Activated CD4-positive, alpha-beta T cell treated with anti-CD3 and anti-CD28 coated beads for 36 hours (primary cell): ENCODE data around the gene CD79A. TPM values are rescaled to one million over a fixed set of nuclear protein-coding genes. Genes with fewer than 3 reads are reported as not detected.

Experiments
- ATAC-seq: fragments of 200-7000 bp; cut with Tn5 transposase; one replicate; pipeline ENCODE4 v1.10.0; 2021; ENCODE audit warnings: mild to moderate bottlenecking, moderate library complexity
- CTCF ChIA-PET: fragments of 350-600 bp; sonication (Branson Sonifier 250); formaldehyde crosslinking; loops from one replicate; lab custom pipeline; 2021; ENCODE audit warnings: antibody characterized with exemption; lab: Charles Lee
- POLR2A ChIA-PET: fragments of 350-600 bp; sonication (Branson Sonifier 250); formaldehyde crosslinking; loops from one replicate; lab custom pipeline; 2021; ENCODE audit warnings: antibody characterized with exemption, inconsistent platforms; lab: Charles Lee
- DNase-seq: peaks from one replicate; pipeline ENCODE4 v3.0.0-alpha.2; 2020
- H3K27ac Mint-ChIP-seq: one replicate; pipeline ENCODE4 v1.8.0; 2021; ENCODE audit warnings: mixed read lengths
- H3K27me3 Mint-ChIP-seq: one replicate; pipeline ENCODE4 v1.8.0; 2021; ENCODE audit warnings: mixed read lengths
- H3K36me3 Mint-ChIP-seq: one replicate; pipeline ENCODE4 v1.8.0; 2021; ENCODE audit warnings: low read depth, mixed read lengths
- H3K4me1 Mint-ChIP-seq: one replicate; pipeline ENCODE4 v1.8.0; 2021; ENCODE audit warnings: mixed read lengths
- H3K4me3 Mint-ChIP-seq: one replicate; pipeline ENCODE4 v1.8.0; 2021; ENCODE audit warnings: mild to moderate bottlenecking, moderate library complexity, mixed read lengths
- H3K9me3 Mint-ChIP-seq: one replicate; pipeline ENCODE4 v1.8.0; 2021; ENCODE audit warnings: low read depth, mixed read lengths
- intact Hi-C, 2 experiments: fragments of 100-400 bp; cut with DNase I in 1 of 2; cut with micrococcal nuclease in 1 of 2; formaldehyde crosslinking; loops; one replicate each; pipeline versions ENCODE4 v1.14.2 to v1.15.1; 2022 to 2024; cut with DNase I, micrococcal nuclease
- total RNA-seq, 2 experiments: library from RNA; stranded (reverse); gene quantifications; one replicate each; pipeline ENCODE4 v1.2.3, GENCODE V29; 2021

CD79A gene
- total RNA-seq, 2 experiments from 2014 or later, result 4.0 to 4.1 TPM

DNA sequence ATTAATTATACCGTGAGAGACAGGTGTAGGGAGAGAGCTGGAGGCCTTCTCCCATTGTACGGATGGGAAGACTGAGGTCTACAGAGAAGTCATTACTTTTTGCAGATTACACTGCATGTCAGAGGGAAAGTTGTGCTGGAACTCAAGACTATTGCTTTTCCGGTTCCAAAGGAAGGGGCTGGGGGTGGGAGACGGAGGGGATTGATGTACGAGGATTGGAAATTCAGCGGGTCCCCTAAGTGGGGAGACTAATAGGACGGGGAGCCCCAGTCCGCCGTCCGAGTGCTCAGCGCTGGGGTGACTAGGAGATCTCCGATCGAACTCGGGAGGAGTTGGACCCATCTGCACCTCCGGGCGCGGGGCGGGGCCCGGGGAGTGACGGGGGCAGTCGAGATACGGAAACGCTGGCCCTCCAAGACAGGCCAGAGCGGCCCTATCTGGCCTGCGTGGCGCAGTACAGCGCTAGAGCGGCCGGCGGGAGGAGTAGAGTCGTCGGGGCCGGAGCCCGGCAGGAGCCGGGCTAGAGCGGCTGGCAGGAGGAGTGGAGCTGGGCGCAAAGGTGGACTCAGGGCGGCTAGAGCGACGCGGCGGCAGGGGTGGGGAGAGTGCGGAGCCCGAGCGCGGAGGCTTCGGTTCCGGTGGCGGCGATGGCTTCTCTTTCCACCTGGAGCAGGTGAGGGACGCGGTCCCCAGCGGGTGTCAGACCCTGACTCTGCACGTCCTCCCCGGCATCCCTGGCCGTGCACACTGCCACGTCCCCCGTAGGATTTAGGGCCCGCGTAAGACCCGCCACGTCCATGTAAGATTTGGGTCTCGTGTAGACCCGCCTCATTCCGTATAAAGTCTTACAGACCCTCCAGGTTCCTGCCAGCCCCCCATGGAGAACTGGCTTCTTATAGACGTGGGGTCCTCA is 7.0 kb downstream of the CD79A start:
- Mint-ChIP-seq H3K36me3 (peaks cover 33% of the 10 kb centered on the region), H3K27me3 (no peaks in the 10 kb centered on the region), H3K4me3 (peak overlapping the region; percentile 68), H3K27ac (peak overlapping the region; percentile 96), H3K4me1 (peaks cover 54% of the 10 kb centered on the region), H3K9me3 (no peaks in the 10 kb centered on the region)
- CTCF ChIA-PET, result interaction anchor here (0.6 to 8.2 kb wide), 4 partner anchors 12 to 109 kb away, joined by 3 to 62 read pairs (median 4); partner anchors contain the start of gene RPS19
- POLR2A ChIA-PET, result interaction anchor here (0.7 to 1.8 kb wide), 6 partner anchors 11 to 75 kb away, joined by 3 to 6 read pairs (median 4); partner anchors contain the start of genes RABAC1 and RPS19
- DNase-seq (peak; percentile 94), ATAC-seq (peak; percentile 75)
- intact Hi-C loops, result loop anchor here (1.0 to 10.0 kb wide), 6 partner anchors 9 to 532 kb away; partner anchors contain the start of genes DEDD2 (in 1 of the 2) and TGFB1 (in 1 of the 2)

DNA sequence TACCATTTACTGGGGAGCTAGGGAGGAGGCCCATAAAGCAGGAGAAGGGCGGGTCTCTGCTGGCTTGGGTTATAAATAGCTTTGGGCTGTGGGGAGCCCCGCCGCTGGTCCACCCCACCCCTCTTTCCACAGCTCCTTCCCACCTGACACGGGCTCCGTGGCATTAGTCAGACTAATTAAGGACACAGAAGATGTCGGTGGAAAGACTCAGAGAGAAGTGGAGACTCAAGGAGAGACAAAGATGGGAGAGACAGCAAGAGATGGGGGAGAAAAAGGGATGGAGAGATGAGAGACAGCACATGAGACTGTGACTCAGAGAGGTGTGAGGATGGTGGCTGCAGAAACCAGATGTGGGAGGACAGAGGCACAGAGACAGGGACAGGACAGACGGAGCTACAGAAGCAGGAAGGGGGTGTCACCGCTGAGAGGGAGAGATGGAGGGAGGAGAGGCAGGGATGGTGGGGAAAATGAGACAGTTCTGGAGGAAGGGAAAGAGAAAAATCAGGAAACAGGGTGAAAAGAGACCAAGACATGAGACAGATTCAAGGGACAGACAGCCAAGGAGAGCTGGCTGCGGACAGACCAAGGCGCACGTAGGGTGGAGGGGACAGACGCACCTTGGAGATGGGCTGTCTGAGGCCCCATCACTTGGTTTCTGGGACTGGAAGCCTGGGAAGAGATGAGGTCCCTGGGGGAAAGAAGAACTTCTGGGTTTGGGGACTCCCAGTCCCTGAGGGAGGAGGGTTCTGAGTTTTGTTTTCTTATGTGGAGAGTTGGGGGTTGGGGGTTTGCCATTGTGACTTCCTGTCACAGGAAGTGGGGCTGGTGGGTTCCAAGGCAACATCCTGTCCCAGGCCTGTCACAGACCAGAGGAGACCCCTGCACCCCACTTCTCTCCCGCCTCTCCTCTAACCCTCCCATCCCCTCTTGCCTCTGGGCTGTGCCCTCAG is 10.0 kb downstream of the CD79A start:
- peaks cover 61% of the 10 kb centered on the region for H3K4me1 Mint-ChIP-seq
- peaks cover 53% of the 10 kb centered on the region for H3K36me3 Mint-ChIP-seq
- no peaks in the 10 kb centered on the region for H3K27me3 Mint-ChIP-seq
- peak overlapping the region; percentile 89 for H3K27ac Mint-ChIP-seq
- ChIA-PET CTCF (interaction anchor here (0.6 to 8.2 kb wide), 19 partner anchors 10 to 148 kb away, joined by 3 to 62 read pairs (median 4); partner anchors contain the start of genes ERFL and RABAC1), POLR2A (interaction anchor here (0.6 to 3.6 kb wide), 7 partner anchors 12 to 87 kb away, joined by 4 to 35 read pairs (median 12); partner anchors contain the start of gene RPS19)
- H3K9me3 Mint-ChIP-seq, result no peaks in the 10 kb centered on the region
- peak; percentile 78 for DNase-seq
- peak; percentile 45 for ATAC-seq
- H3K4me3 Mint-ChIP-seq, result peak overlapping the region; percentile 68
- intact Hi-C loops, result loop anchor here (1.0 to 10.0 kb wide), 11 partner anchors 14 to 624 kb away; partner anchors contain the start of genes ERFL (in 2 of the 2), RPS19 (in 2 of the 2), DEDD2 (in 1 of the 2) and ZNF574 (in 1 of the 2)

DNA sequence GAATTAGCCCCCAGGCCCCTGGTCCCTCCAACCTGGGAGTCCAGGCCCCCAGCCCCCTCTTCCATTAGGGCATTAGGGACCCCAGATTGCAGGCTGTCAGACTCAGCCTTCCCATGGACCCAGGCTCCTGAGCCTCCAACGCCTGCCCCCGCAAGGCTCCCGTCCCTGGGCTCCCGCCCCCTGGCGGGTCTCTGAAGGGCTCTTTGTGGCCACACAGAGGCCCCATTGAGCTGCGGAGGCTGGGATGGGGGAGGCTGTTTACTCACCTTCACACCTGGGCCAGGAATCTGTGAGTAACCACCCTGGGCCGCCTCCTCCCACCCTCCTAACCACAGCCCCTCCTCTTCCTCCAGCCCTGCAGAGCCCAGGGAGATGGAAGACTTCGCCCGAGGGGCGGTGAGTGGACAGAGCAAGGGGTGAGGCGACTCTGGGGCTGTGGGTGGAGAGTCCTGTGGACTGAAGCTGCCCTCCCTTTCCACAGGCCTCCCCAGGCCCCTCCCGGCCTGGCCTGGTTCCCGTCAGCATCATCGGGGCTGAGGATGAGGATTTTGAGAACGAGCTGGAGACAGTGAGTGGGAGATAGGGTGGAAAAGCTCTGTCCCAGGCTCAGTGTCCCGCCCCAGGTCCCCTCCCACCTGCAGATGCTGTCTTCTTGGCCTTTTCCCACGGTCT is 10.8 kb downstream of the CD79A start:
- ChIA-PET CTCF (interaction anchor here (0.5 to 8.2 kb wide), 10 partner anchors 12 to 416 kb away, joined by 3 to 62 read pairs (median 4); no protein-coding TSS in a partner anchor), POLR2A (interaction anchor here (0.6 to 3.6 kb wide), 5 partner anchors 13 to 86 kb away, joined by 4 to 35 read pairs (median 13); partner anchors contain the start of gene RPS19)
- intact Hi-C loops, result loop anchor here (1.0 to 10.0 kb wide), 12 partner anchors 15 to 625 kb away; partner anchors contain the start of genes ERFL (in 2 of the 2), RPS19 (in 2 of the 2), DEDD2 (in 1 of the 2) and RABAC1 (in 1 of the 2)
- H3K9me3 Mint-ChIP-seq, result no peaks in the 10 kb centered on the region
- no peaks in the 10 kb centered on the region for H3K27me3 Mint-ChIP-seq
- peaks cover 54% of the 10 kb centered on the region for H3K36me3 Mint-ChIP-seq
- peak overlapping the region; percentile 89 for H3K27ac Mint-ChIP-seq
- H3K4me3 Mint-ChIP-seq, result peak overlapping the region; percentile 68
- peaks cover 60% of the 10 kb centered on the region for H3K4me1 Mint-ChIP-seq
- DNase-seq, result peak; percentile 94
- ATAC-seq, result peak; percentile 61

DNA sequence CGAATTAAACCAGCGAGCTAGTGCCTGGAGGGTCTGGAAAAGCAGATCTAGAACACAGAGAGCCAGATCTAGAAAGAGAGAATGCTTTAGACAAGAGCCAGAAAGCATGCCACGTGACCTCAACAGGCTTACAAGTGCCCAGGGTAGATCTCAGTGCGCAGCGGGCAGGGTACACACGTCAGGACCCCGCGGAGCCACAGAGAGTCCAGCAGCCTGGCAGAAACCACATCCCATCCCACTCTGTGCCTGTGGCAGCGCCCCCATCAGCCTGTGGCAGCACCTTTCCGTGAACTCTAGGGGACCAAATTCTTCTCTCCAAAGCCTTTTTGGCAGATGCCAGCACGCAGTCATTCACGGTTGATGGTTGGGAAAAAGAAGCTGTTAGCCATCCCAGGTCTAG is 11.8 kb downstream of the CD79A start:
- no peak overlapping the region for H3K4me3 Mint-ChIP-seq
- H3K9me3 Mint-ChIP-seq, result no peaks in the 10 kb centered on the region
- no peaks in the 10 kb centered on the region for H3K27me3 Mint-ChIP-seq
- peaks cover 64% of the 10 kb centered on the region for H3K4me1 Mint-ChIP-seq
- ATAC-seq (no peak), DNase-seq (no peak)
- ChIA-PET POLR2A (no interaction called here), CTCF (interaction anchor here (0.9 to 8.2 kb wide), 7 partner anchors 9 to 68 kb away, joined by 3 to 62 read pairs (median 4); no protein-coding TSS in a partner anchor)
- H3K27ac Mint-ChIP-seq, result peak overlapping the region; percentile 49
- H3K36me3 Mint-ChIP-seq, result peaks cover 52% of the 10 kb centered on the region
- intact Hi-C loops, result loop anchor here (1.0 to 10.0 kb wide), 4 partner anchors 38 to 326 kb away; partner anchors contain the start of genes DEDD2 (in 1 of the 2), ERFL (in 1 of the 2), RABAC1 (in 1 of the 2) and ZNF574 (in 1 of the 2)

DNA sequence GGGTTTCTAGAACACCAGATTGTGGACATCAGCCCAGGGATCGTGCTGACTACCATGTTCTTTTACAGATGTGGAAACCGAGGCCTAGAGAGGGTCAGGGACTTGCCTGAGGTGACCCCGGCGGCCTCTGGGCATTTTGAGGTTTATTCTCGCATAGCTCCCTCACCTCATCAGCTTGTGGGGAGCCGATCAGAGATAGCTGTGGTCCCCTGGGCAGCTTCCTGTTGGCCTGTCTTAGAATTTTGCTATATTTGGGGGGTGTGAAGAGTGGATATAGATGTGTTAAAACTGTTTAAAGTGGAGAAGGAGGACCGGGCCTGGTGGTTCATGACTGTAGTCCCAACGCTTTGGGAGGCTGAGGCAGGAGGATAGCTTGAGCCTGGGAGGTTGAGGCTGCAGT is 12.8 kb downstream of the CD79A start:
- intact Hi-C loops, result loop anchor here (5.0 to 10.0 kb wide), 3 partner anchors 37 to 325 kb away; partner anchors contain the start of genes DEDD2 (in 1 of the 2), ERFL (in 1 of the 2) and ZNF574 (in 1 of the 2)
- H3K4me1 Mint-ChIP-seq, result peaks cover 66% of the 10 kb centered on the region
- DNase-seq, result no peak

DNA sequence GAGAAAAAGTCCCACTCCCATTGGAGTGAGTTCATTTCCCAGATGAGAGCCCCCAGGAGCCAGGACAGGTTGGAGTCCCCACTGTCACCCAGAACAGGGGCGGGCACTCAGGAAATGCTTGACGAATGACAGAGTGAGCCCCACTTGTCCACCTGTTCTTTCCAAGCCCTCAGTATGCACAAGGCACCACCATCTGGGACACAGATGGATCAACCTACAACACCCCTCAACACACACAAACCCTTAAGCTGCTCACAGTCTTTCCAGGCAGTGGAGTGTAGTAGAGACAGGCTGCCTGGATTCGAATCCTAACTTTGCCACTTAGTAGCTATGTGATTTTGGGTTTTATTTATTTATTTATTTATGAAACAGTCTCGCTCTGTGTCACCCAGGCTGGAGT is 13.9 kb downstream of the CD79A start:
- Mint-ChIP-seq H3K4me3 (no peak overlapping the region), H3K4me1 (peaks cover 67% of the 10 kb centered on the region), H3K27ac (no peak overlapping the region), H3K27me3 (no peaks in the 10 kb centered on the region), H3K9me3 (no peaks in the 10 kb centered on the region), H3K36me3 (peaks cover 48% of the 10 kb centered on the region)
- DNase-seq, result no peak
- ChIA-PET POLR2A (interaction anchor here (0.6 kb wide), 1 partner anchor 29 kb away, joined by 3 read pairs; no protein-coding TSS in a partner anchor), CTCF (interaction anchor here (1.0 to 1.6 kb wide), 4 partner anchors 17 to 67 kb away, joined by 3 to 5 read pairs (median 4); no protein-coding TSS in a partner anchor)
- intact Hi-C loops, result no loop called here
- ATAC-seq, result no peak

More for the DNA sequence above, 12.8 kb downstream of the CD79A start:
- Mint-ChIP-seq H3K36me3 (peaks cover 47% of the 10 kb centered on the region), H3K4me3 (no peak overlapping the region), H3K27me3 (no peaks in the 10 kb centered on the region), H3K9me3 (no peaks in the 10 kb centered on the region), H3K27ac (no peak overlapping the region)
- ChIA-PET POLR2A (no interaction called here), CTCF (interaction anchor here (0.7 to 2.7 kb wide), 6 partner anchors 9 to 55 kb away, joined by 3 to 7 read pairs (median 3); no protein-coding TSS in a partner anchor)
- ATAC-seq, result no peak

DNA sequence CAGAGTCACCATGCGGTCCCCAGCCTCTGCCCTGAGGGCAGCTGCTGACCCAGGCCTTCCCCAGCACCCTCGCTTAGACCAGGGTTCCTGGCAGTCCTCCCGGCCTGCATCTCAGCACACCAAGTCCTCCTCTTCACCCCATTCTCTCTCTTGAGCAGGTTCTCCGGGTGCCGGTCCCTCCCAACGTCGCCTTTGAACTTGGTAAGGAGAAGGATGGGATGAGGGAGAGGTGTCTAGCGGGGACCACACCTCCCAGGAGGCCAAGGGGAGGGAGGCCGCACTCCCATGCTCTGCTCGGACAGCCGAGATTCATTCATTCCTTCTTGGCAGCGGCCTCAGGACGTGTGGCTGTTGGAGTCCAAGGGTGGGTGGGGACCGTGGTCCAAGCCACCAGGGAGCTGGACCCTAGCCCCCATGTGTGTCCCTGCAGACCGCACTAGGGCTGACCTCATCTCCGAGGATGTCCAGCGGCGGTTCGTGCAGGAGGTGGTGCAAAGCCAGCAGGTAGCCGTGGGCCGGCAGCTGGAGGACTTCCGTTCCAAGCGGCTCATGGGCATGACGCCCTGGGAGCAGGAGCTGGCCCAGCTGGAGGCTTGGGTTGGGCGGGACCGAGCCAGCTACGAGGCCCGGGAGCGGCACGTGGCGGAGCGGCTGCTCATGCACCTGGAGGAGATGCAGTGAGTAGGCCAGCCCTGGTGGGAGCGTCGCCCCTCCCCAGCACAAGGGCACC is 15.3 kb downstream of the CD79A start:
- DNase-seq, result no peak
- Mint-ChIP-seq H3K27me3 (no peaks in the 10 kb centered on the region), H3K27ac (peak overlapping the region; percentile 73), H3K36me3 (peaks cover 50% of the 10 kb centered on the region), H3K4me1 (peaks cover 58% of the 10 kb centered on the region), H3K4me3 (no peak overlapping the region), H3K9me3 (no peaks in the 10 kb centered on the region)
- ChIA-PET CTCF (interaction anchor here (0.6 to 1.6 kb wide), 2 partner anchors 27 to 120 kb away, joined by 3 to 4 read pairs; no protein-coding TSS in a partner anchor), POLR2A (no interaction called here)
- no peak for ATAC-seq
- intact Hi-C loops, result no loop called here

DNA sequence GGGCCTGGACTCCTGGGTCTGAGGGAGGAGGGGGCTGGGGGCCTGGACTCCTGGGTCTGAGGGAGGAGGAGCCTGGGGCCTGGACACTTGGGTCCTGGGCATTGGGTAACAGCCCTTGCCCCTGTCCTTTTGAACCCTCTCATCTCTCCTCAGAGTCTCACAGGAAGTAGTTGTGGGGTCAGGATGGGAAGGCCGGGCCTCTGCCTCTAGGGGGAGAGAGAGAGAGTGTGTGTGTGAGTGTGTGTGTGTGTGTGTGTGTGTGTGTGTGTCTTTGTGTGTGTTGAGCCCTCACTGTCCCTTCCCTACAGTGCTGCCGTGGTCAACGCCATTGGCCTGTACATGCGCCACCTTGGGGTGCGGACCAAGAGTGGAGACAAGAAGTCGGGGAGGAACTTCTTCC is 16.8 kb downstream of the CD79A start:
- Mint-ChIP-seq H3K27ac (no peak overlapping the region), H3K27me3 (no peaks in the 10 kb centered on the region), H3K36me3 (peaks cover 53% of the 10 kb centered on the region), H3K9me3 (no peaks in the 10 kb centered on the region), H3K4me3 (no peak overlapping the region), H3K4me1 (peaks cover 51% of the 10 kb centered on the region)
- CTCF ChIA-PET, result no interaction called here
- intact Hi-C loops, result no loop called here
- ATAC-seq, result peak; percentile 64
- POLR2A ChIA-PET, result no interaction called here
- peak; percentile 48 for DNase-seq

DNA sequence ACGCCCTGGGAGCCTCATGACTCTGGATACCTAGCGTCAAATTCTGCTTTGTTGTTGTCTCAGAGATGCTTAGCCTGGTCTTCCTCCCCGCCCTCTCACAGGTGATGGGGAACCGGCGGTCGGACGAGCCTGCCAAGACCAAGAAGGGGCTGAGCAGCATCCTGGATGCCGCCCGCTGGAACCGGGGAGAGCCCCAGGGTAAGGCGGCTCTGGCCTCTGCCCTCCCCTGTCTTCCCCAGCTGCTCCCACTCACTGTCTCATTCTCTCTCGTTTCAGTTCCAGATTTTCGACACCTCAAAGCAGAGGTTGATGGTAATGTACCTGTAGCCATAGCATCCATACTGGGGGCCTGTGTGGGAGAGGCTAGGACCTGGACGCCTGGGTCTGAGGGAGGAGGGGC is 17.3 kb downstream of the CD79A start:
- Mint-ChIP-seq H3K9me3 (no peaks in the 10 kb centered on the region), H3K36me3 (peaks cover 52% of the 10 kb centered on the region), H3K4me3 (no peak overlapping the region), H3K27ac (no peak overlapping the region), H3K4me1 (peaks cover 51% of the 10 kb centered on the region), H3K27me3 (no peaks in the 10 kb centered on the region)
- POLR2A ChIA-PET, result no interaction called here
- intact Hi-C loops, result no loop called here
- no peak for DNase-seq
- no peak for ATAC-seq
- CTCF ChIA-PET, result no interaction called here
